GM21526 (cell line): ENCODE results near the gene ITLN2.
"Not testable (repeated sequence)": the region's sequence is repeated elsewhere in the genome, so short reads cannot be mapped to it uniquely, and the experiment has no call there.

Experiments used
- ATAC-seq: cut with Tn5 transposase; IDR thresholded peaks from one replicate; pipeline ENCODE4 v1.9.1; 2021; ENCODE audit warnings: moderate library complexity; ENCODE audit not compliant: unreplicated experiment, low FRiP score

ITLN2 gene

DNA sequence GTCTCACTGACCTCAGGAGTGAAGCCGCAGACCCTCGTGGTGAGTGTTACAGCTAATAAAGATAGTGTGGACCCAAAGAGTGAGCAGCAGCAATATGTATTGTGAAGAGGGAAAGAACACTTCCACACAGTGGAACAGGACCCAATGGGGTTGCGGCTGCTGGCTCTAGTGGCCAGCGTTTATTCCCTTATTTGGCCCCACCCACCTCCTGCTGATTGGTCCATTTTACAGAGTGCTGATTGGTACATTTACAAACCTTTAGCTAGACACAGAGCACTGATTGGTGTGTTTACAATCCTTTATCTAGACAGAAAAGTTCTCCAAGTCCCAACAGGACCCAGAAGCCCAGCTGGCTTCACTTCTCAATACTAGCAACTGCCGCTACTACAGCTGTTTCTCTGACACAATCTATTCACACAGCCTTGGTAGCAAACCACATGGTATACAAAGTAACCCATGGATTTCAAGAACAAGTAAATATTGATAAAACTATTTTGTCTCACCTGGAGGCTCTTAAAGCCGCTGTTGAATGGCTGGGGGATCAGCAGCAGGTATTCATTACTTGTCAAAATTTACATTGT is 44.3 kb downstream of the ITLN2 start:
- no peak for ATAC-seq

DNA sequence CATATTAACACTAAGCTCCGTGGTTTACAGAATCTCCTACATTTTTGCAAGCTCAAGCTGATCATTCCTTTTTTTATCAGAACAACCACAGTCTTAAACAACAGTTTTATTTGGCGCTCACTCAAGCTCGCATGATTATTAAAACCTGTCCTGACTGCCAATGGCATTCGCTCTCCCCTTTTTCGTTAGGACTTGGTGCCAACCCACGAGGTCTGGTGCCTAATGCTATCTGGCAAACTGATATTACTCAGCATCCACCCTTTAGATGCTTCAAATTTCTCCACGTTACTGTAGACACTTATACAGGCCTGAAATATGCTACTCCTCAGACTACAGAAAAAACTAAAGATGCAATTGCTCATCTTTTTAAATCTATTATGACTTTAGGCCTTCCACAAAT is 46.6 kb downstream of the ITLN2 start:
- no peak for ATAC-seq

DNA sequence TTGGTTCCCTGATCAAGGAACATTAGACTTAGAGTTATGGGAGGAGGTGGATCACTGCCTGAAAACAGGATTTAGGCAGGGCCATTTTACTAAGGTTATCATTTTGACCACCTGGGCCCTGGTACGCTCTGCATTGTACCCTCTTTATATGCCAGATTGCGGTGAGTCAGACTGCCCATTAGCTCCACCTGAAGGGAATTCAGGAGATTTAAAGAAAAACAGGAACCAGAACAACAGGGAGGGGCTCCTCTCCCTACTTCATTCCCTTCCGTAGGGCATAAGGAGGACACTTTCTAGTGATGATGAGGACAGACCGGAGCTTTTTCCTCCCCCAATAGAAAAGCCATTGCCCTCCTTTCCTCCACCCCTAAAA is 49.0 kb downstream of the ITLN2 start:
- ATAC-seq: no peak

DNA sequence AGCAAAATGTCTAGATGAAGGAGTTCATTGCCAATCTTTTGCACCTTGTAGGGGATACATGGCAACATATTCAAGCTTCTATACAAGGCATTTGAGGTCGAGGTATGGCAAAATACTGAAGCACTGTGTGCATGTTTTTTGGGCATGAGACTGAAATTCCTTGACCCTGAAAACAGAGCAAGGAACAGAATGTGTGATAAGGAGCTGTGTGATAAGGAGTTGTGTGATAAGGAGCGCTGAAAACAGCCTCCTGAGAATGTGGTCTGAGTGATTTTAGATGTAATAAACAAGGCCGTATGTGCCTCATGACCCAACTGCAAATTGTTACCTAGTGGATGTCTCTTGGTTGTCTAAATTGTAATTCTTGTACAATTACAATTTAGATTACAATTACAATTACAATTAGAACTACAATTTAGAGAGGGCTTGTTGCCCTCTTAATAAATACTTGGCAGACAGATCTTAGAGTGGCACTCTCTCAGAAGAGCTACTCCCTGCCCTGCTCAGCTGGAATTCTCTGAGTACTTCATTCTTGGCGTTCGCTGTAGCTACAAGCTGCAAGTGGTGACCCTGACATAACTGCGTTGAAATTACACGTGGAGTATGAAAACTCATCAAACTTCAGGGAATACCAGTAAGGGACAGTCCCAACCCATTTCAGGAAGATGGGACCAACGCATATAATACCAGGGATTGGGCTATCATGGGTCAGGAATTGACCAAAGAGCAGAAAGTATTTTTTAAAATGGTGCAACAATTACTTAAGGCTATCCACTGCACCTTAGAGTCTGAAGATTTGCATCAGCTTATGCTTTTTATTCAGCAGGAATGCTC is 49.6 kb downstream of the ITLN2 start:
- no peak for ATAC-seq

DNA sequence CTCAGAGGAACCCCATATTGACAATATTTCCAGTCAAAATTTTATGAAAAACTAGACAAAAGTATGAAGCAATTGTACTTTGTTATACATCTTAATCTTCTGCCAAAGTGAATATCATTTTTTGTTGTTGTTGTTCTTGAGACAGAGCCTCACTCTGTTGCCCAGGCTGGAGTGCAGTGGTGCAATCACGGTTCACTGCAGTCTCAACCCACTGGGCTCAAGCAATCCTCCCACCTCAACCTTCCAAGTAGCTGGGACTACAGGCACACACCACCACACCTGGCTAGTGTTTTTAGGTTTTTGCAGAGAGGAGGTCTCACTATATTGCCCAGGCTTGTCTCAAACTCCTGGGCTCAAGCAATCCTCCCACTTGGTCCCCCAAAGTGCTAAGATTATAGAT is 52.4 kb downstream of the ITLN2 start:
- not testable (repeated sequence) for ATAC-seq

DNA sequence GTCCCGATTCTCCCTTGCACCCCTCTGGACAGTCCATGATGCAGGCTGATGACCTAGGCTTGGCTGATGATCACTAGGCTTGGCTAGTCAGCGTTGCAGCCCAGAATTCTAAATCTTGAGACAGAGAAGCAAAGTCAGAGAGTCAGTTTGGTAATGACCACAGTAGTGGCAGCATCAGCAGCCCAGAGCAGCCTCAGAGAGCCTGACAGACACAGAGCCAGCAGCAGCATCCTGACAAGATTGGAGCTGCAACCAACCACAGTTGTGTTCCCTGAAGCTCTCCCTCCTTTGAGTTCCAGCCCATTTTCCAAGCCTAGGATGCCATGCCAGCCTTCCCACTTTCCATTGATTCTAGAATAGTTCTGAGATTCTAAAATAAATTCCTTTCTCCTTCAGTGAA is 52.8 kb downstream of the ITLN2 start:
- no peak for ATAC-seq

DNA sequence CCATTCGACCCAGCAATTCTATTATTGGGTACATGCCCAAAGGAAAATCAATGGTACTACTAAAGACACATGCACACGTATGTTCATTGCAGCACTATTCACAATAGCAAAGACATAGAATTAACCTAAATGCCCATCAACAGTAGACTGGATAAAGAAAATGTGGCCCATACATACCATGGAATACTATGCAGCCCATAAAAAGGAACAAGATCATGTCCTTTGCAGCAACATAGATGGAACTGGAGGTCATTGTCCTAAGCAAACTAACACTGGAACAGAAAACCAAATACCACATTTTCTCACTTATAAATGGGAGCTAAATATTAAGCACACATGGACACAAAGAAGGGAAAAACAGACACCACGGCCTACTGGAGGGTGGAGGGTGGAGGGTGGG is 53.9 kb downstream of the ITLN2 start:
- ATAC-seq: not testable (repeated sequence)
